Measurements from ENCODE around the gene MAFG.
"Not testable (repeated sequence)": the region's sequence is repeated elsewhere in the genome, so short reads cannot be mapped to it uniquely, and the experiment has no call there.

The MAFG gene

GRCh38 chr17:81922566-81923301 is 4.8 kb downstream of the MAFG start:
- no peak for DNase-seq

- no peak for DNase-seq
These were observed 5.5 kb downstream of the MAFG start for GRCh38 chr17:81921996-81922565.

DNA sequence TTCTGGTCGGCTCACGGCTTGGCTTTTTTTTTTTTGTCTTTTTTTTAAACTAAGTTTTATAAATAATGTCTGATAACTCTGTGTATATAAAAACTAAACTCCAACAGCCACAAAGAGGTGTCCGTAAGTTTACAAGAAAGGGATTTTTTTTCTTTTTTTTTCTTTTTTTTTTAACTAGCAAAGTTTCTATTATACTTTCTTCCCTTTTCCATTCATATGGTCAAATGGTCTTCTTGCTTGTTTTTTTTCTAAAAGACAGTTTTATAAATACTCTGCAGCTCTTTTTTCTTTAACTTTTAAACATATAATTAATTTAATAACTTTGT is 6.0 kb downstream of the MAFG start:
- DNase-seq, result no peak

- no peak for DNase-seq
These were observed 6.7 kb downstream of the MAFG start for GRCh38 chr17:81920612-81921536.

DNA sequence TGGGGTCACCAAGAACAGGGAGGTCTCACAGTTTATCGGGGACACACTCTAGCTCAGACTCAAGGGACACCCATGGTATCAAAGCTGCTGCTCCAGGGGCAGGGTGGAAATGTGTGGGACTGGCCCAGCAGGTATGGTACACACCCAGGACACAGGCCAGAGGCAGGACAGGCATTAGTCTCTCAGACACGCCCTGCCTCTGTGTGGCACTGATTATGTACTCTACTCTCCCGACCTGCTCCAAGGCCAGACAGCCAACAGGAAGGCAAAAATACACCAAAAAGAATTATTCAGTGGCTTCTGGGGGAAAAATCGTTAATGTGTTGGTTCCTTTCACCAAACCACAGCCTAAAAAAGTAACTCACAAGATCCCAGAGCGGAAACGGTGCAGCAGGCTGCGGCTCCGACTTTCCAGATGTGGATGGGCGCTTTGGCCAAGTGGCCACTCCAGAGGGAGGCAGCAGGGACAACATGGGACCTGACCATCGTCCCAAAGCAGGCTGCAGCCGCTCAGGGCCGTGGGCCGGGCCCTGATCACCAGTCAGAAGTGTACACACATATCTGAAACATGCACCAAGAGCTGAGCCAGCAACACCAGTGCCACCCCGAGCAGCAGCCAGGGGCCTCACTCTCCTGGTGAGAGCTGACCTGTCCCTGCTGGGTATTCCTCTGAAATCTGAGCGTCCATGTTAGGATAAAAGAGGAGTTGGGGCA is 8.5 kb downstream of the MAFG start:
- DNase-seq, result no peak

GRCh38 chr17:81918333-81918669 is 9.2 kb downstream of the MAFG start:
- DNase-seq, result not testable (repeated sequence)

DNA sequence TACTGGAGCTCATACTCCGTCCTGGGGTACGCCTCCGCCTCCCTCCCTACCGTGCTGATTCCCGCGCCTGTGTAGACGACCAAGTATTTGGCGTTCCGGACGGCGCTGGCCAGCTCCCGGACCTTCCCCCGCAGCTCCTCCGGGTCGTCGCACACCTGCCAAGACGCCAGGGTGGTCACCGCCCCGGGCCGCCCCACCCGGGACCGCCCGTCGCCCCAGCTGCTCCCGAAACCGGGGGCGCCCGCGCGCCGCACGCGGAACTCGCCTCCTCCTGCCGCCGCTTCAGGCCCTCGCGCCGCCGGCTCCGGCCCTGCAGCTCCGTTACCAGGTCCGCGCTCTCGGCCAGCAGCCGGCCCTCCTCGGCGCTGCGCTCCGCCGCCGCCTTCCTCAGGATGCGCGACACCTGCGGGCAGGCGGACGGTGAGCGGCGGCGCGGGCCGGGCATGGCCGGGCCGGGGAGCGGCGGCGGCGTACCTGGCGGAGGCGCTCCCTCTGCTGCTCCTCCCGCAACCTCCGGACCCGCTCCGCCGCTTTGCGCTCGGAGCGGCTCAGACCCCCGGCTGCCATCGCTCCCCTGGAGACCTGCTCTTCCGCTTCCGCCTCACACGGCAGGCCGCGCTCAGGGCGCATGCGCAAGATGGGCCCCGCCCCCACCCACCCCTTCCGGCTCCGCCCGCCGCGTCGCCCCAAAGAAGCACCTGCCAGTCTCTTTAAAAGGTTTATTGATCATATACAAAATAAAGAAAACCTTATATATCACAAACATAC is 9.8 kb downstream of the MAFG start, which contains the start of gene SIRT7:
Gene SIRT7, minus strand, starts transcription at position 612 of the 768 bp plus-strand sequence. Its CDS starts 45 bp downstream, at position 567.
- peak; percentile 44 for DNase-seq

GRCh38 chr17:81916234-81917001 is 11.1 kb downstream of the MAFG start:
- no peak for DNase-seq

GRCh38 chr17:81915331-81915730 is 12.2 kb downstream of the MAFG start:
- DNase-seq, result no peak

DNA sequence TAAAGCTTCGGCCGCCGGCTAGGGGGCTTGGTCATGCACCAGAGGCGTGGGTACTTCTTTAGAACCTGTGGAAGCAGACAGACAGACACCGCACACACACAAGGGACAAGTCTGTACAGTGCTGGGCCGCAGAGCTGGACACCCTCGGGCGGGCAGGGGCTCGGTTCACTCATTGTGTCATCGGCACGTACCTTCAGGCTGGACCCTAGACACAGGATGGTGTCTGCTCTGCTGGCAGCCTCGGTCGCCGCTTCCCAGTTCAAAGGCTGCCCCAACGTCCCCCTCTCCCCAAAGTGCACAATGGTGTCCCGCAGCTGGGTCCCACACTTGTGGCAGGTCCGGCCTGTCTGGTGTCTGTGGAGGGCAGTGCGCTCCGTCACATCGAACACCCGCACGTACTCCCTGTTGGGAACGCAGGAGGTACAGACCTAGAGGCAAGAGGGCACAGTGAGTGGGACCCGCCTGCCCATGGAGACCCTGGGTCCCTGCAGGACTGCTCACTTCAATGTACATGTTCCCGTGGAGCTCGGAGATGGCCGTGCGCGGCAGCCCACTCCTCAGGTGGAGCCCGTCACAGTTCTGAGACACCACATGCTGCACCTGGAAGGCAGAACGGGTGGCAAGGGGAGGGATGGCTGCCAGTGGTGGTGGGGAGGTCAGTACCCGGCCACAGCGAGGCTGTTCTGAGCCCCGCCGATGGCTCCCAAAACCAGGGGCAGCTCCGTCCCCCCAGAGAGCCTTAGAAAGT is 13.3 kb downstream of the MAFG start:
- no peak for DNase-seq

- no peak for DNase-seq
These were observed 14.0 kb downstream of the MAFG start for GRCh38 chr17:81913394-81914102.

DNA sequence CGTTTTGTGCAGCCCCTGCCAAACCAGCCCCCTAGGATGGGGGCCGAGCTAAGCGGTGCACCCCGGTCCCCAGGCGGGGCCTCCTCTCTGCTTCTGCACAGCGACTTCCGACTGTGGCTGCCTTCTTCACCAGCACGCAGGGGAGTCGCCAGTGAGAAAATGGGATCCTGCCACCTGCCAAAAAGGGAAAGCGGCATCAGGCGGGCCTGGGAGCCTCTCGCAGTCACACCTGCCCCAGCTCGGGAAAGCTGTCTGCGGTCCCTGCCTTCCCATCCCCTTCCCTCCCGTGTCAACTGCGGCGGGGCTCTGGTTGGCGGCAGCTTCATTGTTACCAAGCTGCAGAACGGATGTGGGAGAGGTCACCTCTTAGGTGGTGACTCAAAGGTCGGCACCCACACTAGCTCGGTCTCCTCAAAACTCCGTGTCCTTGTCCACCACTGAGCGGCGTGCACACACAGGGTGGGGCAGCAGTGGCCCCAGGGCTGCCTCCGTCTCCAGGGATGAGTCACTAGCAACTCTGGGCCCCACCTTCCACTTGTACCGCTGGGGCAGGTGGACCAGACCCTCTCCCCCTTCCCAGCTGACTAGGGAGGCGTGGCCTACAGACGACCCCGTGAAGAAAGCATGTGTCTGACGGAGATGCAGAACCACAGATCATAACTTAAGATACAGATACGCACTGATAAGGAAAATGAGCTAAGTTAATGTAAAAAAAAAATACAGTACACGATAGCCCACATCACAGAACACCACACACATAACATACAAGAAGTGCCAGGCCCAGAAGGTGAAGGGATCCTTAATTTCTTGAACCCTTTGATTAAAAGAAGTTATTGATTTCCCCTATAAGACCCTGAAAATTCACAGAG is 14.9 kb downstream of the MAFG start:
- DNase-seq, result no peak

DNA sequence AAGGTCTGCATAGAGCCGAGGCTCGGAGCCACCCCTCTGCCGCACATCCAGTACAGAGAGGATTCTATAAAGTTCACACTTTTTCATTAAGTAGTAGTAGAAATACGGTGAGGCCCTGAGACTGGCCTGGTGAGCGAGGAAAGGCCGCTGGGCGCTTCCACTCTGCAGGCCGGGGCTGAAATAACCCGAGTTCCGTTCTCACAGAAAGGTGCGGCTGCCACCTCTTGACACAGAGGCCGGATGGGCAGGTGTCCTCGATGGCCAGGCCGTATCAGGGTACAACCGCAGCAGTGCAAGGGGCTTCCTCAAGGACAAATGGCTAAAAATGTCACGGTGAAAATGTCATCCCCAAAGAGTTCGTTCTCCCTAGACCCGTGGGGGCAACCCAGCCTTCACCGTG is 15.6 kb downstream of the MAFG start:
- no peak for DNase-seq

- DNase-seq, result peak; percentile 73
These were observed 16.1 kb downstream of the MAFG start, which contains the start of gene PCYT2 for GRCh38 chr17:81911277-81911961. Gene PCYT2, minus strand, starts transcription at chr17:81911399. Its CDS starts 44 bp downstream, at chr17:81911355.

DNA sequence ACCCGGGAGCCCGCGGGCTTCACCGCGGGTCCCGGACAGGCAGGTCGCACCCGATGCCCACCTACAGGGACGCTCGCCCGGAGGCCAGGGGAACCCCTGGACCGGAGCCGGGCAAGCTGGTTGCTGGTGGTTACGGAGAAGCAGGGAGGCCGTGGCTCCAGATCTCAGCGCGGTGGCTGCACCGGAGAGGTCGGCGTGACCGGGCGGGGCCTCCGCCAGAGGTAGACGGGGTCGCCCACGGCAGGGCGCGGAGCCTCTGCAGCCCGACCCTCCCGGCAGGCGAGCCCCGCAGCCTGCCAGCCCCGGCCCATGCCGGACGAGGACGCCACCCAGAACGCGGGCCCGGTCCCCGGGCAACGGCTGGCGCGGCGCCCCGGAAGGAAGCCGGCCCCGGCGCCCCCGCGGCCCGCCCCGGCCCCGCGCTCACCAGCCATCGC is 16.7 kb downstream of the MAFG start:
- DNase-seq, result no peak

- DNase-seq, result no peak
These were observed 17.3 kb downstream of the MAFG start for GRCh38 chr17:81909966-81910839.

DNA sequence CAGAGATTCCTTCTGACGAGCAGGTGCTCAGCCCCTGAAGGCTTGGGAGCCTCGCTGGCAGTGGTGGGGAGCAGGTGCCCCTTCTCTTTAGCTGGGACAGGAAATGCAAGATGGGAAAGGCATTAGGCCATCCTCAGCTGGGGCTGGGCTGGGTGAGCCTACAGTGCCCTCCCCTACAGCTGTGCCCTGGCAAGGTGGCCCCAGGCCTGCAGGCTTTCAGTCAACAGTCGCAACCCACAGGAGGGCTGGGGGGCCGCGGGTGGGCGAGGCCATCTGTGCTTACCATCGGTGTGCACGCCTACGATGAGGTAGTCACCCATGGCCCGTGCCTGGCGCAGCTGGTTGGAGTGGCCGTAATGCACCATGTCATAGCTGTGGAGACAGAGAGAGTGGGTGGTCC is 18.3 kb downstream of the MAFG start:
- no peak for DNase-seq

All from NCI-H526 treated with DMSO at 0.1 percent for 48 hours (cell line).